ENCODE measurements around the gene SLC45A2. TPM values are rescaled to one million over a fixed set of nuclear protein-coding genes. Genes with fewer than 3 reads are reported as not detected.

Gene SLC45A2
- total RNA-seq, 1 experiment from 2014 or later: not detected

DNA sequence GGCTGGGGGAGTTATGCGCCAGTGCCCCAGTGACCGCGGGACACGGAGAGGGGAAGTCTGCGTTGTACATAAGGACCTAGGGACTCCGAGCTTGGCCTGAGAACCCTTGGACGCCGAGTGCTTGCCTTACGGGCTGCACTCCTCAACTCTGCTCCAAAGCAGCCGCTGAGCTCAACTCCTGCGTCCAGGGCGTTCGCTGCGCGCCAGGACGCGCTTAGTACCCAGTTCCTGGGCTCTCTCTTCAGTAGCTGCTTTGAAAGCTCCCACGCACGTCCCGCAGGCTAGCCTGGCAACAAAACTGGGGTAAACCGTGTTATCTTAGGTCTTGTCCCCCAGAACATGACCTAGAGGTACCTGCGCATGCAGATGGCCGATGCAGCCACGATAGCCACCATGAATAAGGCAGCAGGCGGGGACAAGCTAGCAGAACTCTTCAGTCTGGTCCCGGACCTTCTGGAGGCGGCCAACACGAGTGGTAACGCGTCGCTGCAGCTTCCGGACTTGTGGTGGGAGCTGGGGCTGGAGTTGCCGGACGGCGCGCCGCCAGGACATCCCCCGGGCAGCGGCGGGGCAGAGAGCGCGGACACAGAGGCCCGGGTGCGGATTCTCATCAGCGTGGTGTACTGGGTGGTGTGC, 48.0 kb downstream of the SLC45A2 start, which contains the start of gene RXFP3 (continued):
- TF ChIP-seq, protein P1, sequence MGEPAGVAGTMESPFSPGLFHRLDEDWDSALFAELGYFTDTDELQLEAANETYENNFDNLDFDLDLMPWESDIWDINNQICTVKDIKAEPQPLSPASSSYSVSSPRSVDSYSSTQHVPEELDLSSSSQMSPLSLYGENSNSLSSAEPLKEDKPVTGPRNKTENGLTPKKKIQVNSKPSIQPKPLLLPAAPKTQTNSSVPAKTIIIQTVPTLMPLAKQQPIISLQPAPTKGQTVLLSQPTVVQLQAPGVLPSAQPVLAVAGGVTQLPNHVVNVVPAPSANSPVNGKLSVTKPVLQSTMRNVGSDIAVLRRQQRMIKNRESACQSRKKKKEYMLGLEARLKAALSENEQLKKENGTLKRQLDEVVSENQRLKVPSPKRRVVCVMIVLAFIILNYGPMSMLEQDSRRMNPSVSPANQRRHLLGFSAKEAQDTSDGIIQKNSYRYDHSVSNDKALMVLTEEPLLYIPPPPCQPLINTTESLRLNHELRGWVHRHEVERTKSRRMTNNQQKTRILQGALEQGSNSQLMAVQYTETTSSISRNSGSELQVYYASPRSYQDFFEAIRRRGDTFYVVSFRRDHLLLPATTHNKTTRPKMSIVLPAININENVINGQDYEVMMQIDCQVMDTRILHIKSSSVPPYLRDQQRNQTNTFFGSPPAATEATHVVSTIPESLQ (CRISPR knock-in tag; IDR thresholded peaks at IDR 0.05): no peak
- TF ChIP-seq SMAD4 (CRISPR knock-in tag; IDR thresholded peaks at IDR 0.05) (no peak), EMX1 (CRISPR knock-in tag; IDR thresholded peaks at IDR 0.05) (no peak), FOXJ3 (CRISPR knock-in tag; IDR thresholded peaks at IDR 0.05; ENCODE audit: borderline replicate concordance) (no peak), ZBTB21 (CRISPR knock-in tag; IDR thresholded peaks at IDR 0.05; ENCODE audit: borderline replicate concordance) (no peak), RORB (CRISPR knock-in tag; IDR thresholded peaks at IDR 0.05) (no peak), MXD4 (CRISPR knock-in tag; IDR thresholded peaks at IDR 0.05; ENCODE audit: borderline replicate concordance) (no peak), OVOL2 (CRISPR knock-in tag; IDR thresholded peaks at IDR 0.05; ENCODE audit: borderline replicate concordance) (no peak), ZNF232 (CRISPR knock-in tag; IDR thresholded peaks at IDR 0.05) (0 out of 2 replicates have a peak, but pooled peaks have one; percentile 4)
- TF ChIP-seq, protein P2, sequence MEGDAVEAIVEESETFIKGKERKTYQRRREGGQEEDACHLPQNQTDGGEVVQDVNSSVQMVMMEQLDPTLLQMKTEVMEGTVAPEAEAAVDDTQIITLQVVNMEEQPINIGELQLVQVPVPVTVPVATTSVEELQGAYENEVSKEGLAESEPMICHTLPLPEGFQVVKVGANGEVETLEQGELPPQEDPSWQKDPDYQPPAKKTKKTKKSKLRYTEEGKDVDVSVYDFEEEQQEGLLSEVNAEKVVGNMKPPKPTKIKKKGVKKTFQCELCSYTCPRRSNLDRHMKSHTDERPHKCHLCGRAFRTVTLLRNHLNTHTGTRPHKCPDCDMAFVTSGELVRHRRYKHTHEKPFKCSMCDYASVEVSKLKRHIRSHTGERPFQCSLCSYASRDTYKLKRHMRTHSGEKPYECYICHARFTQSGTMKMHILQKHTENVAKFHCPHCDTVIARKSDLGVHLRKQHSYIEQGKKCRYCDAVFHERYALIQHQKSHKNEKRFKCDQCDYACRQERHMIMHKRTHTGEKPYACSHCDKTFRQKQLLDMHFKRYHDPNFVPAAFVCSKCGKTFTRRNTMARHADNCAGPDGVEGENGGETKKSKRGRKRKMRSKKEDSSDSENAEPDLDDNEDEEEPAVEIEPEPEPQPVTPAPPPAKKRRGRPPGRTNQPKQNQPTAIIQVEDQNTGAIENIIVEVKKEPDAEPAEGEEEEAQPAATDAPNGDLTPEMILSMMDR (IDR thresholded peaks at IDR 0.05): no peak
- TF ChIP-seq, protein P3, sequence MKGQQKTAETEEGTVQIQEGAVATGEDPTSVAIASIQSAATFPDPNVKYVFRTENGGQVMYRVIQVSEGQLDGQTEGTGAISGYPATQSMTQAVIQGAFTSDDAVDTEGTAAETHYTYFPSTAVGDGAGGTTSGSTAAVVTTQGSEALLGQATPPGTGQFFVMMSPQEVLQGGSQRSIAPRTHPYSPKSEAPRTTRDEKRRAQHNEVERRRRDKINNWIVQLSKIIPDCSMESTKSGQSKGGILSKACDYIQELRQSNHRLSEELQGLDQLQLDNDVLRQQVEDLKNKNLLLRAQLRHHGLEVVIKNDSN (CRISPR knock-in tag; IDR thresholded peaks at IDR 0.05): no peak
- TF ChIP-seq, protein P4, sequence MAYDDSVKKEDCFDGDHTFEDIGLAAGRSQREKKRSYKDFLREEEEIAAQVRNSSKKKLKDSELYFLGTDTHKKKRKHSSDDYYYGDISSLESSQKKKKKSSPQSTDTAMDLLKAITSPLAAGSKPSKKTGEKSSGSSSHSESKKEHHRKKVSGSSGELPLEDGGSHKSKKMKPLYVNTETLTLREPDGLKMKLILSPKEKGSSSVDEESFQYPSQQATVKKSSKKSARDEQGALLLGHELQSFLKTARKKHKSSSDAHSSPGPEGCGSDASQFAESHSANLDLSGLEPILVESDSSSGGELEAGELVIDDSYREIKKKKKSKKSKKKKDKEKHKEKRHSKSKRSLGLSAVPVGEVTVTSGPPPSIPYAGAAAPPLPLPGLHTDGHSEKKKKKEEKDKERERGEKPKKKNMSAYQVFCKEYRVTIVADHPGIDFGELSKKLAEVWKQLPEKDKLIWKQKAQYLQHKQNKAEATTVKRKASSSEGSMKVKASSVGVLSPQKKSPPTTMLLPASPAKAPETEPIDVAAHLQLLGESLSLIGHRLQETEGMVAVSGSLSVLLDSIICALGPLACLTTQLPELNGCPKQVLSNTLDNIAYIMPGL (CRISPR knock-in tag; IDR thresholded peaks at IDR 0.05): 0 out of 2 replicates have a peak, but pooled peaks have one; percentile 23

DNA sequence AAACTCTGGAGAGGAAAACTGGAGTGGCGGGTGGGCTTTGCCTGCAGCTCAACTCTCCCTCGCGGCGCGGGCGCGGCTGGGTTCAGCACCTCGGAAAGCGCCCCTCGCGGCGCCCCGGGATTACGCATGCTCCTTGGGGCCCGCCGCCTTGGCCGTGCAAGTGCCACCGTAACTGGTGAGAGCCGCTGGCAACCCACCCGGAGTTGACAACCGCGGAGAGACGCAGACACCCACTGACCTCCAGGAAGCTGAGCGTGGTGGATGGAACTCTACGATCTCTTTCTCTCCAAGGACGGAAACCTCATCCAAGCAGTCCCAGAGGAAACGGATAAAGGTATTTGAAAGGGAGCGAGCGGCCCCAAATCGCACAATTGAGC, 48.5 kb downstream of the SLC45A2 start:
- H3K27me3 Mint-ChIP-seq (ENCODE audit: low read depth): peaks cover 29% of the 10 kb centered on the region
- CTCF ChIA-PET: interaction anchor here (0.7 to 3.2 kb wide), 26 partner anchors 9 to 500 kb away, joined by 3 to 57 read pairs (median 4); partner anchors contain the start of genes ADAMTS12 and TARS1
- H3K9me3 Mint-ChIP-seq: no peaks in the 10 kb centered on the region
- peak; percentile 71 for ATAC-seq
- DNase-seq (ENCODE audit: low spot score): peak; percentile 87
- H3K4me3 Mint-ChIP-seq: peak overlapping the region; percentile 82
- H3K27ac Mint-ChIP-seq: no peak overlapping the region
- POLR2A ChIA-PET: interaction anchor here (1.0 kb wide), 1 partner anchor 44 kb away, joined by 3 read pairs; the partner anchor contains the start of gene ADAMTS12
- no peaks in the 10 kb centered on the region for H3K36me3 Mint-ChIP-seq
- peaks cover 25% of the 10 kb centered on the region for H3K4me1 Mint-ChIP-seq
- TF ChIP-seq, protein P5, sequence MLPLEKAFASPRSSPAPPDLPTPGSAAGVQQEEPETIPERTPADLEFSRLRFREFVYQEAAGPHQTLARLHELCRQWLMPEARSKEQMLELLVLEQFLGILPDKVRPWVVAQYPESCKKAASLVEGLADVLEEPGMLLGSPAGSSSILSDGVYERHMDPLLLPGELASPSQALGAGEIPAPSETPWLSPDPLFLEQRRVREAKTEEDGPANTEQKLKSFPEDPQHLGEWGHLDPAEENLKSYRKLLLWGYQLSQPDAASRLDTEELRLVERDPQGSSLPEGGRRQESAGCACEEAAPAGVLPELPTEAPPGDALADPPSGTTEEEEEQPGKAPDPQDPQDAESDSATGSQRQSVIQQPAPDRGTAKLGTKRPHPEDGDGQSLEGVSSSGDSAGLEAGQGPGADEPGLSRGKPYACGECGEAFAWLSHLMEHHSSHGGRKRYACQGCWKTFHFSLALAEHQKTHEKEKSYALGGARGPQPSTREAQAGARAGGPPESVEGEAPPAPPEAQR (CRISPR knock-in tag; IDR thresholded peaks at IDR 0.05): no peak
- TF ChIP-seq ZBTB21 (CRISPR knock-in tag; IDR thresholded peaks at IDR 0.05; ENCODE audit: borderline replicate concordance): no peak; the same call in 1 of the 2 replicates
- TF ChIP-seq TCF7 (CRISPR knock-in tag; IDR thresholded peaks at IDR 0.05; ENCODE audit: low read depth): no peak
- no peak for TF ChIP-seq JAZF1 (CRISPR knock-in tag; IDR thresholded peaks at IDR 0.05)
- TF ChIP-seq, protein P6, sequence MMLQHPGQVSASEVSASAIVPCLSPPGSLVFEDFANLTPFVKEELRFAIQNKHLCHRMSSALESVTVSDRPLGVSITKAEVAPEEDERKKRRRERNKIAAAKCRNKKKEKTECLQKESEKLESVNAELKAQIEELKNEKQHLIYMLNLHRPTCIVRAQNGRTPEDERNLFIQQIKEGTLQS (CRISPR knock-in tag; conservative IDR thresholded peaks at IDR 0.05): no peak
- 0 out of 2 replicates have a peak, but pooled peaks have one; percentile 89 for TF ChIP-seq RELA (CRISPR knock-in tag; IDR thresholded peaks at IDR 0.05; ENCODE audit: borderline replicate concordance)
- TF ChIP-seq SOX15 (CRISPR knock-in tag; IDR thresholded peaks at IDR 0.05): no peak
- TF ChIP-seq MXD4 (CRISPR knock-in tag; IDR thresholded peaks at IDR 0.05; ENCODE audit: borderline replicate concordance): no peak
- TF ChIP-seq HMGA2 (CRISPR knock-in tag; IDR thresholded peaks at IDR 0.05): no peak
- no peak for TF ChIP-seq SMAD3 (CRISPR knock-in tag; IDR thresholded peaks at IDR 0.05; ENCODE audit: borderline replicate concordance)
- no peak for TF ChIP-seq GABPB1 (CRISPR knock-in tag; IDR thresholded peaks at IDR 0.05)
- TF ChIP-seq, protein P7, sequence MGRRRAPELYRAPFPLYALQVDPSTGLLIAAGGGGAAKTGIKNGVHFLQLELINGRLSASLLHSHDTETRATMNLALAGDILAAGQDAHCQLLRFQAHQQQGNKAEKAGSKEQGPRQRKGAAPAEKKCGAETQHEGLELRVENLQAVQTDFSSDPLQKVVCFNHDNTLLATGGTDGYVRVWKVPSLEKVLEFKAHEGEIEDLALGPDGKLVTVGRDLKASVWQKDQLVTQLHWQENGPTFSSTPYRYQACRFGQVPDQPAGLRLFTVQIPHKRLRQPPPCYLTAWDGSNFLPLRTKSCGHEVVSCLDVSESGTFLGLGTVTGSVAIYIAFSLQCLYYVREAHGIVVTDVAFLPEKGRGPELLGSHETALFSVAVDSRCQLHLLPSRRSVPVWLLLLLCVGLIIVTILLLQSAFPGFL (CRISPR knock-in tag; IDR thresholded peaks at IDR 0.05; ENCODE audit: borderline replicate concordance): peak; percentile 74; the same call in 1 of the 2 replicates
- peak; percentile 75; the same call in 1 of the 2 replicates for TF ChIP-seq TEAD4 (CRISPR knock-in tag; IDR thresholded peaks at IDR 0.05)
- TF ChIP-seq, protein P8, sequence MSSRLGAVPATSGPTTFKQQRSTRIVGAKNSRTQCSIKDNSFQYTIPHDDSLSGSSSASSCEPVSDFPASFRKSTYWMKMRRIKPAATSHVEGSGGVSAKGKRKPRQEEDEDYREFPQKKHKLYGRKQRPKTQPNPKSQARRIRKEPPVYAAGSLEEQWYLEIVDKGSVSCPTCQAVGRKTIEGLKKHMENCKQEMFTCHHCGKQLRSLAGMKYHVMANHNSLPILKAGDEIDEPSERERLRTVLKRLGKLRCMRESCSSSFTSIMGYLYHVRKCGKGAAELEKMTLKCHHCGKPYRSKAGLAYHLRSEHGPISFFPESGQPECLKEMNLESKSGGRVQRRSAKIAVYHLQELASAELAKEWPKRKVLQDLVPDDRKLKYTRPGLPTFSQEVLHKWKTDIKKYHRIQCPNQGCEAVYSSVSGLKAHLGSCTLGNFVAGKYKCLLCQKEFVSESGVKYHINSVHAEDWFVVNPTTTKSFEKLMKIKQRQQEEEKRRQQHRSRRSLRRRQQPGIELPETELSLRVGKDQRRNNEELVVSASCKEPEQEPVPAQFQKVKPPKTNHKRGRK (CRISPR knock-in tag; IDR thresholded peaks at IDR 0.05; ENCODE audit: borderline replicate concordance): no peak

Data from WTC11 (cell line).